Measurements from ENCODE around the gene PIGBOS1. TPM values are rescaled to one million over a fixed set of nuclear protein-coding genes. Genes with fewer than 3 reads are reported as not detected.

Gene PIGBOS1
- total RNA-seq, 1 donor from 2014 or later: 10.7 TPM

- CTCF ChIA-PET: no interaction called here
Measured at GRCh38 chr15:55334371-55334770, 15.4 kb upstream of the PIGBOS1 start.

GRCh38 chr15:55327387-55327786 lies 8.5 kb upstream of the PIGBOS1 start:
- no peak overlapping the region for H3K4me3 Mint-ChIP-seq
- ATAC-seq (ENCODE audit: low read depth): no peak
- ChIA-PET CTCF (no interaction called here), POLR2A (no interaction called here)
- H3K4me1 Mint-ChIP-seq: peaks cover 21% of the 10 kb centered on the region
- H3K36me3 Mint-ChIP-seq (ENCODE audit: low read depth): peaks cover 46% of the 10 kb centered on the region
- no peaks in the 10 kb centered on the region for H3K27me3 Mint-ChIP-seq
- H3K27ac Mint-ChIP-seq: no peak overlapping the region
- TF ChIP-seq, protein P1, sequence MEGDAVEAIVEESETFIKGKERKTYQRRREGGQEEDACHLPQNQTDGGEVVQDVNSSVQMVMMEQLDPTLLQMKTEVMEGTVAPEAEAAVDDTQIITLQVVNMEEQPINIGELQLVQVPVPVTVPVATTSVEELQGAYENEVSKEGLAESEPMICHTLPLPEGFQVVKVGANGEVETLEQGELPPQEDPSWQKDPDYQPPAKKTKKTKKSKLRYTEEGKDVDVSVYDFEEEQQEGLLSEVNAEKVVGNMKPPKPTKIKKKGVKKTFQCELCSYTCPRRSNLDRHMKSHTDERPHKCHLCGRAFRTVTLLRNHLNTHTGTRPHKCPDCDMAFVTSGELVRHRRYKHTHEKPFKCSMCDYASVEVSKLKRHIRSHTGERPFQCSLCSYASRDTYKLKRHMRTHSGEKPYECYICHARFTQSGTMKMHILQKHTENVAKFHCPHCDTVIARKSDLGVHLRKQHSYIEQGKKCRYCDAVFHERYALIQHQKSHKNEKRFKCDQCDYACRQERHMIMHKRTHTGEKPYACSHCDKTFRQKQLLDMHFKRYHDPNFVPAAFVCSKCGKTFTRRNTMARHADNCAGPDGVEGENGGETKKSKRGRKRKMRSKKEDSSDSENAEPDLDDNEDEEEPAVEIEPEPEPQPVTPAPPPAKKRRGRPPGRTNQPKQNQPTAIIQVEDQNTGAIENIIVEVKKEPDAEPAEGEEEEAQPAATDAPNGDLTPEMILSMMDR (IDR thresholded peaks at IDR 0.05): no peak
- no peak for DNase-seq
- intact Hi-C loops (cut with micrococcal nuclease): no loop called here
- H3K9me3 Mint-ChIP-seq: no peaks in the 10 kb centered on the region

More at GRCh38 chr15:55334371-55334770, 15.4 kb upstream of the PIGBOS1 start:
- Mint-ChIP-seq H3K9me3 (no peaks in the 10 kb centered on the region), H3K27ac (no peak overlapping the region), H3K36me3 (ENCODE audit: low read depth) (peaks cover 72% of the 10 kb centered on the region), H3K4me1 (no peaks in the 10 kb centered on the region), H3K4me3 (no peak overlapping the region), H3K27me3 (no peaks in the 10 kb centered on the region)
- TF ChIP-seq, protein P1 (IDR thresholded peaks at IDR 0.05): no peak
- ATAC-seq (ENCODE audit: low read depth): no peak
- POLR2A ChIA-PET: no interaction called here
- intact Hi-C loops (cut with micrococcal nuclease): no loop called here
- DNase-seq: no peak

DNA sequence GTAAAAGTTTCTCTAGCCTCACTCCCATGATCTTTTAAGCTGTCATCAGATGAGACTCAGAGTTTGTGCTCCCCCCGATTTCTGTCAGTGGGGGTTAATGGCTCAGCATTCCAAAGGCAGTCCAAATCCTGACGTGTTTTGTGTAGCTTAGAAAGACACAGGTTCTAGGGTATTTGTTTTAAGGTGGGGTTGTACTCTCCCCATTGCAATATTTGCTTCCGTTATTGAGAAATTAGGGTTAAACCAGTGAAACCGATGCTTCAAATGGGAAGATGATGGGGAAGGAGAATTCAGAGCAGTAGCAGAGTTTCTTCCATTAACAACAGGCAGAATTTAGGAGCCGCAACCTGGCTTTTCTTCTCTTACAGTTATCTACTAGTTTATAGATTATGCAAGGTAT lies 3.5 kb upstream of the PIGBOS1 start:
- CTCF ChIA-PET: interaction anchor here (1.2 kb wide), 1 partner anchor 85 kb away, joined by 5 read pairs; no protein-coding TSS in a partner anchor
- peaks cover 52% of the 10 kb centered on the region for H3K4me1 Mint-ChIP-seq
- intact Hi-C loops (cut with micrococcal nuclease): no loop called here
- no peak overlapping the region for H3K4me3 Mint-ChIP-seq
- no peaks in the 10 kb centered on the region for H3K9me3 Mint-ChIP-seq
- peak overlapping the region; percentile 61 for H3K27ac Mint-ChIP-seq
- peaks cover 28% of the 10 kb centered on the region for H3K36me3 Mint-ChIP-seq (ENCODE audit: low read depth)
- TF ChIP-seq, protein P1 (IDR thresholded peaks at IDR 0.05): no peak
- ATAC-seq (ENCODE audit: low read depth): no peak
- POLR2A ChIA-PET: interaction anchor here (1.2 kb wide), 1 partner anchor 126 kb away, joined by 3 read pairs; the partner anchor contains the start of gene RSL24D1
- no peak for DNase-seq
- H3K27me3 Mint-ChIP-seq: no peaks in the 10 kb centered on the region

DNA sequence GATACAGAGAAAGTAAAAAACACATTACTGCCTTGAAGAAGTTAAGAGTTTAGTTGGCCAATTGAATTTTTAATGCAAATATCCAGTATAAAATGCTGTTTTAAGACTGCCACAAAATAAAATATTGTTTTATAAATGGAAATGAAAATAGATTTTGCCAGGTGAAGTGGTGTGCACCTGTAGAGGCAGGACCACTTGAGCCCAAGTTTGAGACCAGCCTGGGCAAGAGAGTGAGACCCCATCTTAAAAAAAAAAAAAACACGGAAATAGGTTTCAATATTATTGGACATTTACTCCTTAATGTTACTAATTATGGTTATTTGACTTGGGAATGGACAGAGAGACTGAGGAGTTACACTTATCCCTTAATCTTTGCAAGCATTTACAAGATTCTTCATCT lies 2.0 kb upstream of the PIGBOS1 start:
- Mint-ChIP-seq H3K4me1 (peaks cover 57% of the 10 kb centered on the region), H3K4me3 (no peak overlapping the region), H3K27me3 (no peaks in the 10 kb centered on the region), H3K9me3 (no peaks in the 10 kb centered on the region), H3K36me3 (ENCODE audit: low read depth) (peaks cover 32% of the 10 kb centered on the region), H3K27ac (no peak overlapping the region)
- intact Hi-C loops (cut with micrococcal nuclease): no loop called here
- DNase-seq: no peak
- ChIA-PET POLR2A (no interaction called here), CTCF (no interaction called here)
- no peak for ATAC-seq (ENCODE audit: low read depth)
- TF ChIP-seq, protein P1 (IDR thresholded peaks at IDR 0.05): no peak

DNA sequence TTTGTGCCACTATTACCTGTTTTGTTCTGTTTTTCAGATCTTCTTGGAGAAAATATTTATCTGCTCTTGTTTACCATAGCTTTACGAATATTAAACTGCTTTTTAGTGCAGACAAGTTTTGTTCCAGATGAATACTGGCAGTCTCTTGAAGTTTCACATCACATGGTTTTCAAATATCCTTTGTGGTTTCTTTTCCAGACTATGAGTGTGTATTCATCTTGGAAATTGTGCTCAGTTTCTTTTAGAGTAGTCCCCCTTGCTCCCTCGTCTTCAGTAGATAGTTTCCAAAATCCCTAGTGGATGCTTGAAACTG lies 1.3 kb upstream of the PIGBOS1 start:
- ChIA-PET CTCF (no interaction called here), POLR2A (interaction anchor here (1.5 to 2.5 kb wide), 3 partner anchors 43 to 123 kb away, joined by 4 to 34 read pairs (median 33); partner anchors contain the start of genes CCPG1, PIERCE2 and RSL24D1)
- H3K9me3 Mint-ChIP-seq: no peaks in the 10 kb centered on the region
- intact Hi-C loops (cut with micrococcal nuclease): no loop called here
- no peaks in the 10 kb centered on the region for H3K27me3 Mint-ChIP-seq
- ATAC-seq (ENCODE audit: low read depth) (no peak), DNase-seq (no peak)
- TF ChIP-seq, protein P1 (IDR thresholded peaks at IDR 0.05): no peak
- peak overlapping the region; percentile 67 for H3K4me3 Mint-ChIP-seq
- peaks cover 35% of the 10 kb centered on the region for H3K36me3 Mint-ChIP-seq (ENCODE audit: low read depth)
- peaks cover 64% of the 10 kb centered on the region for H3K4me1 Mint-ChIP-seq
- H3K27ac Mint-ChIP-seq: no peak overlapping the region

Data from activated B cell treated with CpG ODN at 0.5 μM for 24 hours (primary cell).